Thyroid gland (tissue), 4 donors: ENCODE results near the gene COMMD9. TPM values are rescaled to one million over a fixed set of nuclear protein-coding genes. Genes with fewer than 3 reads are reported as not detected.

Experiments
- DNase-seq, 2 donors: peaks; one replicate each; pipeline ENCODE4 v3.0.0-alpha.2; 2019
- H3K27ac ChIP-seq, 3 donors: fragments of 200-600 bp; sonication (generic); 1 replicate in 2 of 3; 2 replicates in 1 of 3; pipeline ENCODE4 v1.5.1; 2016 to 2019; ENCODE audit warnings: mild to moderate bottlenecking in 1 of 3, moderate library complexity in 1 of 3
- H3K27me3 ChIP-seq: fragments of 200-600 bp; sonication (generic); one replicate; pipeline ENCODE4 v1.5.1; 2019
- H3K36me3 ChIP-seq, 2 donors: fragments of 200-600 bp; sonication (generic); one replicate each; pipeline ENCODE4 v1.5.1; 2016 to 2019
- H3K4me1 ChIP-seq, 2 donors: fragments of 200-600 bp; sonication (generic); one replicate each; pipeline ENCODE4 v1.5.1; 2017 to 2019
- H3K4me3 ChIP-seq, 3 donors: fragments of 200-600 bp; sonication (generic); replicated peaks in 1 of 3; 1 replicate in 2 of 3; 2 replicates in 1 of 3; pipeline ENCODE4 v1.5.1; 2016; ENCODE audit warnings: mild to moderate bottlenecking in 1 of 3
- H3K9me3 ChIP-seq: fragments of 200-600 bp; sonication (generic); one replicate; pipeline ENCODE4 v1.5.1; 2017
- CTCF ChIP-seq, 6 experiments: fragments of 200-600 bp in 3 of 6; fragments of 450-650 bp in 3 of 6; sonication (generic) in 3 of 6; IDR thresholded peaks; one replicate each; pipeline ENCODE4 v1.5.1; 2016 to 2019; ENCODE audit warnings: antibody characterized with exemption in 6 of 6, mild to moderate bottlenecking in 2 of 6, inconsistent platforms in 1 of 6, moderate library complexity in 1 of 6
- POLR2A ChIP-seq, 2 donors: fragments of 450-650 bp; IDR thresholded peaks; one replicate each; pipeline ENCODE4 v1.6.1; 2017; ENCODE audit warnings: antibody characterized with exemption in 2 of 2, mild to moderate bottlenecking in 2 of 2, moderate library complexity in 1 of 2
- WGBS, 2 donors: methylation state at CpG; one replicate each; pipeline ENCODE4 v1.1.5; 2017; 5-methylcytosine and 5-hydroxymethylcytosine counted together
- intact Hi-C: fragments of 100-400 bp; cut with DNase I; formaldehyde crosslinking; loops from one replicate; pipeline ENCODE4 v1.15.1; 2023
- total RNA-seq, 4 donors: library from RNA; depleted of rRNA; stranded (reverse); fragments of >200 nt; gene quantifications; one replicate each; pipeline ENCODE4 v1.2.3, GENCODE V29; 2016

Gene COMMD9
- total RNA-seq, 4 donors from 2014 or later: 43.5 to 52.6 (median 51.0) TPM

- TF ChIP-seq POLR2A (IDR thresholded peaks at IDR 0.05) (no peak), CTCF (IDR thresholded peaks at IDR 0.05) (no peak)
- Histone ChIP-seq H3K36me3 (no peaks in the 10 kb centered on the region), H3K4me1 (no peaks in the 10 kb centered on the region), H3K4me3 (no peak overlapping the region), H3K27ac (no peak overlapping the region), H3K9me3 (no peaks in the 10 kb centered on the region), H3K27me3 (no peaks in the 10 kb centered on the region)
- DNase-seq: peak; percentile 8 to 13
- 35 to 58% methylated on average over 14 of the region's 14 CpGs for WGBS, 2 donors
- intact Hi-C loops: no loop called here
Measured at GRCh38 chr11:36222831-36223635, 66.2 kb downstream of the COMMD9 start.

Other genes starting within 250 kb of the COMMD9 start
- gene PRR5L, start 6.9 kb upstream of the COMMD9 start, total RNA-seq: 10 to 100 TPM in 1 of 4 donors, 1 to 10 TPM in 3; 4.7 to 11.5 (median 6.0) TPM
- 10 to 100 TPM; 16.0 to 30.5 (median 20.9) TPM for gene TRAF6, start 220.8 kb upstream of the COMMD9 start, total RNA-seq